GM20000 (cell line): ENCODE measurements around the gene SPATA13.

Experiments used
- DNase-seq: peaks from one replicate; pipeline ENCODE4 v3.0.0; 2012; ENCODE audit warnings: low spot score
- CTCF ChIP-seq: IDR thresholded peaks from 2 replicates; pipeline ENCODE4 v1.5.1; 2012; ENCODE audit warnings: mild to moderate bottlenecking, control low read depth; ENCODE audit errors: extremely low read depth, missing control alignments

Gene SPATA13

GRCh38 chr13:24179486-24179850 lies 18.9 kb downstream of the SPATA13 start:
- no peak for TF ChIP-seq CTCF
- no peak for DNase-seq

- TF ChIP-seq CTCF: no peak
- no peak for DNase-seq
Observed at GRCh38 chr13:24180750-24181377, 20.3 kb downstream of the SPATA13 start.

GRCh38 chr13:24181991-24182702 lies 21.6 kb downstream of the SPATA13 start:
- DNase-seq: no peak
- TF ChIP-seq CTCF: no peak

GRCh38 chr13:24182703-24183081 lies 22.2 kb downstream of the SPATA13 start:
- DNase-seq: no peak
- TF ChIP-seq CTCF: no peak

- TF ChIP-seq CTCF: no peak
- DNase-seq: no peak
Observed at GRCh38 chr13:24183741-24184182, 23.2 kb downstream of the SPATA13 start.

GRCh38 chr13:24184265-24184841 lies 23.8 kb downstream of the SPATA13 start:
- DNase-seq: no peak
- no peak for TF ChIP-seq CTCF

GRCh38 chr13:24184882-24185281 lies 24.4 kb downstream of the SPATA13 start:
- no peak for DNase-seq
- TF ChIP-seq CTCF: no peak
